SU-DHL-6 (cell line): ENCODE results near the gene SH3RF3.

Experiments
- H2AFZ ChIP-seq: fragments of 200-600 bp; sonication (generic); 2 replicates; pipeline ENCODE4 v1.6.1; 2014; ENCODE audit warnings: low read depth, mild to moderate bottlenecking, moderate library complexity, mixed read lengths, antibody characterized with exemption, low read length; ENCODE audit not compliant: severe bottlenecking
- H3F3A ChIP-seq: fragments of 200-600 bp; shearing (Covaris generic); 2 replicates; pipeline ENCODE4 v1.6.0; 2016; ENCODE audit warnings: antibody characterized with exemption, mild to moderate bottlenecking; ENCODE audit not compliant: insufficient read depth
- H3K27ac ChIP-seq: fragments of 200-600 bp; sonication (generic); 2 replicates; pipeline ENCODE4 v1.5.1; 2016; ENCODE audit warnings: low read depth, mild to moderate bottlenecking, low read length, moderate library complexity, mixed read lengths
- H3K27me3 ChIP-seq: fragments of 200-600 bp; sonication (generic), shearing (Covaris generic); 2 replicates; pipeline ENCODE4 v1.6.0; 2014; ENCODE audit warnings: mild to moderate bottlenecking, low read length
- H3K36me3 ChIP-seq: fragments of 200-600 bp; sonication (generic); 2 replicates; pipeline ENCODE4 v1.6.1; 2014; ENCODE audit warnings: mild to moderate bottlenecking, low read length, mixed read lengths
- H3K4me2 ChIP-seq: fragments of 300-600, 200-600 bp; shearing (Covaris generic), sonication (generic); 2 replicates; pipeline ENCODE4 v1.6.0; 2014; ENCODE audit warnings: low read length, low read depth, mild to moderate bottlenecking; ENCODE audit not compliant: poor library complexity, severe bottlenecking
- H3K4me3 ChIP-seq: fragments of 200-600 bp; sonication (generic); 2 replicates; pipeline ENCODE4 v1.5.1; 2014; ENCODE audit warnings: antibody characterized with exemption, low read length, mild to moderate bottlenecking, mixed read lengths; ENCODE audit not compliant: insufficient read depth, poor library complexity, severe bottlenecking
- H3K79me2 ChIP-seq: fragments of 200-600 bp; sonication (generic); 2 replicates; pipeline ENCODE4 v1.6.1; 2014; ENCODE audit warnings: mild to moderate bottlenecking, low read length, moderate library complexity; ENCODE audit not compliant: insufficient read depth
- H3K9ac ChIP-seq: fragments of 200-600 bp; sonication (generic); 2 replicates; pipeline ENCODE4 v1.7.0; 2014; ENCODE audit warnings: mild to moderate bottlenecking, low read length
- H3K9me2 ChIP-seq: fragments of 200-600 bp; sonication (generic); replicated peaks from 2 replicates; pipeline ENCODE4 v1.6.1; 2014; ENCODE audit warnings: low read length; ENCODE audit not compliant: insufficient read depth
- H3K9me3 ChIP-seq: fragments of 200-600 bp; sonication (generic); 2 replicates; pipeline ENCODE4 v1.6.1; 2014; ENCODE audit warnings: low read length, mixed read lengths; ENCODE audit not compliant: insufficient read depth
- H4K20me1 ChIP-seq: fragments of 200-600 bp; sonication (generic); 2 replicates; pipeline ENCODE4 v1.6.1; 2014; ENCODE audit warnings: low read depth, mild to moderate bottlenecking, antibody characterized with exemption, low read length, moderate library complexity, mixed read lengths
- EZH2phosphoT487 ChIP-seq: fragments of 200-600 bp; sonication (generic), shearing (Covaris generic); conservative IDR thresholded peaks from 2 replicates; pipeline ENCODE4 v1.6.1; 2018; ENCODE audit warnings: mild to moderate bottlenecking, antibody characterized with exemption, low read length, moderate library complexity, mixed read lengths
- TF ChIP-seq, protein P1 (sequence below): fragments of 200-600 bp; sonication (generic); IDR thresholded peaks from one replicate; pipeline ENCODE4 v1.5.1; 2017; ENCODE audit warnings: antibody characterized with exemption, mild to moderate bottlenecking, low read length, moderate library complexity; ENCODE audit not compliant: insufficient read depth, poor library complexity, severe bottlenecking

Gene SH3RF3

DNA sequence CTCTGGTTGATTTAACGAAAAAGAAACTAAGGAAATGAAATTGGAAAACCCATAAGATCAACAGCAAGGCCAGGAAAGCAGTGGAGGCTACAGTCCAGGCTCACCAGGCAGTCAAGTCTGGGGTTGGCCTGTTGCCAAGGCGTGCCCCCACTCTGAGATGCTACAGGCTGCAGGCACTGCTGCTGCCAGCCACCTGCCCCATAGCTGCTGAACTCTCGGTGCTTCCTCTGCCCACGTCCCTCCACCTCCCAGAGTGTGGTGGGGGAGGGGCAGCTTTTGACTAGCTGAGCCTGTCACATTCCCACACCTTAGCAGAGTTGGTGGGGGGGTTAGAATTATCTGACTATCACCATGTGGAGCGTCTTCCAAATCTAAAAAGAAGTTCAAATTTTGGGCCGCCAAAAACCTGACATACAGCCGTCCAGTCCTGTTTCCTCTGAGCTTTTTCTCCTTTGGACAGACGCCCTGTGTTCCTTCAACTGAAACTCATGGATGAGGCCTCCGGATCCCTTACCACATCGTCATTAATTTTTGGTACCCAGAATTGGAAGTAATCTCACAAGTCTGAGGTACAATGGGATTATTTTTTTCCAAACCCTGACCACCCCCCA, 3.9 kb upstream of the SH3RF3 start:
- Histone ChIP-seq H3K27me3 (no peaks in the 10 kb centered on the region), H4K20me1 (no peaks in the 10 kb centered on the region), H3K79me2 (no peaks in the 10 kb centered on the region), H3K9me3 (no peaks in the 10 kb centered on the region), H3K9me2 (no peaks in the 10 kb centered on the region), H3F3A (no peaks in the 10 kb centered on the region), H3K27ac (no peak overlapping the region), H3K4me3 (no peak overlapping the region), H3K4me2 (no peak overlapping the region), H3K36me3 (no peaks in the 10 kb centered on the region), H3K9ac (no peak overlapping the region), H2AFZ (no peak overlapping the region)
- no peak for TF ChIP-seq EZH2phosphoT487
- TF ChIP-seq, protein P1, sequence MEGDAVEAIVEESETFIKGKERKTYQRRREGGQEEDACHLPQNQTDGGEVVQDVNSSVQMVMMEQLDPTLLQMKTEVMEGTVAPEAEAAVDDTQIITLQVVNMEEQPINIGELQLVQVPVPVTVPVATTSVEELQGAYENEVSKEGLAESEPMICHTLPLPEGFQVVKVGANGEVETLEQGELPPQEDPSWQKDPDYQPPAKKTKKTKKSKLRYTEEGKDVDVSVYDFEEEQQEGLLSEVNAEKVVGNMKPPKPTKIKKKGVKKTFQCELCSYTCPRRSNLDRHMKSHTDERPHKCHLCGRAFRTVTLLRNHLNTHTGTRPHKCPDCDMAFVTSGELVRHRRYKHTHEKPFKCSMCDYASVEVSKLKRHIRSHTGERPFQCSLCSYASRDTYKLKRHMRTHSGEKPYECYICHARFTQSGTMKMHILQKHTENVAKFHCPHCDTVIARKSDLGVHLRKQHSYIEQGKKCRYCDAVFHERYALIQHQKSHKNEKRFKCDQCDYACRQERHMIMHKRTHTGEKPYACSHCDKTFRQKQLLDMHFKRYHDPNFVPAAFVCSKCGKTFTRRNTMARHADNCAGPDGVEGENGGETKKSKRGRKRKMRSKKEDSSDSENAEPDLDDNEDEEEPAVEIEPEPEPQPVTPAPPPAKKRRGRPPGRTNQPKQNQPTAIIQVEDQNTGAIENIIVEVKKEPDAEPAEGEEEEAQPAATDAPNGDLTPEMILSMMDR, result no peak

DNA sequence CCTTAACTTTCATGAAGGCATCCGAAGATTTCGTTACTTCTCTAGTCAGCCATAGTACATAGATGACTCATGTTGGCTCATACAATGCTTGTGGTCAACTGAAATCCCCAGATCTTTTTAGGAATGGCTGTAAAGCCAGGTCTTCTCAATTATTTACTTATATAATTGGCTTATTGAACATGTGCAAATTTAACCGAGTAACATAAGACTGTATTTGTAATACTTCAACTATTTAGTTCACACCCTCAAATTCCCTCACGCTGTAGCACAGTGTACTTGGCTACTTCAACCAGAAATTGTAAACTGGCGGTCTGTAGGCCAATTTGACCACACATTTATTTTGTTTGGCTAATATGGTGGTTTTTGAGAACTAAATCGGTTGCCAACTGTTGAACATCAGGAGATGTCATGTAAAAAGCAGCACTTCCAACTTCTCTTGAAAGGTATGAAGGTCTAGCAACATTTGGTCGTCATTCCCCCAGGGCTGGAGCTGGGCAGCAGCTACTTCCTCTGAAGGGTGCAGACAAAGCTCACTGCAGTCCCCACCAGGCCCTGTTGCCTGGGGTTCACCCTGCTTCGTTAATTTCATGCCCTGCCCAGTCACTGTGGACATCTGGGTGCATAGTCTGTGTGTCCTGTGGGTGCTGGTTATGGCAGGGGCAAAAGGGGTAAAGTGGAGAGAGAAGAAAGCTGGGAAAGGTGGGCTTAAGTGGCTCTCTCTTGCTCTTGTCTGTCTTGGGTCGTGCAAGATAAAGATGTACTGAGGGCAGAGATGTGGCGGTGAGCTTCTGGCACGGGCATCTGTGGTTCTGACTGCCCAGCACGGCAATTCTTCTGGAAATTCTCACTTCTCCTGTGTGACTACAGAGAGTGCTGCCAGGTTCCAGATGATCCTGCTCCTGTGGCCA, 3.2 kb upstream of the SH3RF3 start:
- Histone ChIP-seq H3K4me2 (no peak overlapping the region), H2AFZ (no peak overlapping the region)
- TF ChIP-seq EZH2phosphoT487, result no peak
- TF ChIP-seq, protein P1, result no peak

DNA sequence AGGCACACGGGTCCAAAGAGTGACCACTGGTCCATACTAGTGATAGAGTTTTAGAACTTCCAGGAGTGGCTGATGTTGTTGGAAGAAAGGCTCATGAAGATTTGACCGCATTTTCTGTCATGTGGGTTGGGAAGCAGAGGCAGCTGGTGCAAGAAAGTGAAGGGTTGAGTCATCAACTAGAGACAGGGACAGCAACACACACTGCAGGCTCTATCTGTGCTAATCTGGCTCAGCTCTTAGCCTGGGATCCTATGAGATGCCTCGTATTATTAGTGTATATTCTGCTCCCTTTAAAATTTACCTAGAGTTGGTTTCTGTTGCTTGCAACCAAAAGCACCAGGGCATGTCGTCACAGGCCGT, 2.5 kb upstream of the SH3RF3 start:
- Histone ChIP-seq H3K4me3 (no peak overlapping the region), H3F3A (no peaks in the 10 kb centered on the region), H3K79me2 (no peaks in the 10 kb centered on the region), H2AFZ (no peak overlapping the region), H3K27ac (no peak overlapping the region), H3K36me3 (no peaks in the 10 kb centered on the region), H4K20me1 (no peaks in the 10 kb centered on the region), H3K4me2 (no peak overlapping the region), H3K9me2 (no peaks in the 10 kb centered on the region), H3K9ac (no peak overlapping the region), H3K9me3 (no peaks in the 10 kb centered on the region), H3K27me3 (no peaks in the 10 kb centered on the region)
- TF ChIP-seq, protein P1, result no peak
- TF ChIP-seq EZH2phosphoT487, result no peak

More for the DNA sequence above, 3.2 kb upstream of the SH3RF3 start:
- Histone ChIP-seq H3K9me3 (no peaks in the 10 kb centered on the region), H4K20me1 (no peaks in the 10 kb centered on the region), H3K36me3 (no peaks in the 10 kb centered on the region), H3K9ac (no peak overlapping the region), H3K27me3 (no peaks in the 10 kb centered on the region), H3K79me2 (no peaks in the 10 kb centered on the region), H3K9me2 (no peaks in the 10 kb centered on the region), H3K27ac (no peak overlapping the region), H3F3A (no peaks in the 10 kb centered on the region), H3K4me3 (no peak overlapping the region)
